Loucy (cell line): ENCODE measurements around the gene RAB11FIP3.

ENCODE experiments used
- H2AFZ ChIP-seq: fragments of 200-600 bp; sonication (generic); 2 replicates; pipeline ENCODE4 v1.6.0; 2016; ENCODE audit warnings: antibody characterized with exemption, mild to moderate bottlenecking, low read length, moderate library complexity
- H3F3A ChIP-seq: fragments of 200-600 bp; 2 replicates; pipeline ENCODE4 v1.6.0; 2016; ENCODE audit warnings: antibody characterized with exemption, low read depth, mild to moderate bottlenecking
- H3K27me3 ChIP-seq: fragments of 200-600 bp; sonication (generic); 2 replicates; pipeline ENCODE4 v1.6.1; 2014; ENCODE audit warnings: low read length, mild to moderate bottlenecking; ENCODE audit not compliant: insufficient read depth, poor library complexity, severe bottlenecking
- H3K36me3 ChIP-seq: fragments of 200-600 bp; sonication (generic); 2 replicates; pipeline ENCODE4 v1.6.1; 2016; ENCODE audit warnings: low read length; ENCODE audit not compliant: insufficient read depth
- H3K4me1 ChIP-seq: fragments of 200-600 bp; sonication (generic); 2 replicates; pipeline ENCODE4 v1.5.1; 2014; ENCODE audit warnings: low read length, mild to moderate bottlenecking; ENCODE audit not compliant: insufficient read depth, poor library complexity, severe bottlenecking
- H3K4me2 ChIP-seq: fragments of 200-600 bp; sonication (generic); 2 replicates; pipeline ENCODE4 v1.6.0; 2014; ENCODE audit warnings: antibody characterized with exemption, low read length, low read depth, mild to moderate bottlenecking; ENCODE audit not compliant: poor library complexity, severe bottlenecking
- H3K4me3 ChIP-seq: fragments of 200-600 bp; sonication (generic); 2 replicates; pipeline ENCODE4 v1.5.1; 2014; ENCODE audit warnings: low read length, mild to moderate bottlenecking, mixed read lengths; ENCODE audit not compliant: poor library complexity, severe bottlenecking
- H3K79me2 ChIP-seq: fragments of 200-600 bp; sonication (generic); 2 replicates; pipeline ENCODE4 v1.6.1; 2014; ENCODE audit warnings: low read length; ENCODE audit not compliant: insufficient read depth
- H3K9ac ChIP-seq: fragments of 200-600 bp; sonication (generic); 2 replicates; pipeline ENCODE4 v1.6.0; 2014; ENCODE audit warnings: mild to moderate bottlenecking, low read depth, low read length, moderate library complexity; ENCODE audit not compliant: poor library complexity, severe bottlenecking
- H3K9me2 ChIP-seq: fragments of 200-600 bp; sonication (generic); replicated peaks from 2 replicates; pipeline ENCODE4 v1.6.1; 2016; ENCODE audit warnings: low read depth, low read length, mixed read lengths
- H3K9me3 ChIP-seq: fragments of 200-600 bp; sonication (generic); 2 replicates; pipeline ENCODE4 v1.6.1; 2014; ENCODE audit warnings: mild to moderate bottlenecking, antibody characterized with exemption, low read length, low read depth; ENCODE audit not compliant: insufficient read depth
- H4K20me1 ChIP-seq: fragments of 200-600 bp; sonication (generic); 2 replicates; pipeline ENCODE4 v1.6.0; 2014; ENCODE audit warnings: antibody characterized with exemption, low read length, mild to moderate bottlenecking; ENCODE audit not compliant: insufficient read depth, poor library complexity, severe bottlenecking
- EZH2phosphoT487 ChIP-seq: fragments of 200-600 bp; IDR thresholded peaks from 2 replicates; pipeline ENCODE4 v1.6.1; 2018; ENCODE audit warnings: antibody characterized with exemption, mild to moderate bottlenecking, moderate library complexity, borderline replicate concordance
- TF ChIP-seq, protein P1 (sequence below): fragments of 200-600 bp; sonication (generic); conservative IDR thresholded peaks from 2 replicates; pipeline ENCODE4 v1.5.1; 2014; ENCODE audit warnings: mild to moderate bottlenecking, antibody characterized with exemption, low read length

Gene RAB11FIP3

DNA sequence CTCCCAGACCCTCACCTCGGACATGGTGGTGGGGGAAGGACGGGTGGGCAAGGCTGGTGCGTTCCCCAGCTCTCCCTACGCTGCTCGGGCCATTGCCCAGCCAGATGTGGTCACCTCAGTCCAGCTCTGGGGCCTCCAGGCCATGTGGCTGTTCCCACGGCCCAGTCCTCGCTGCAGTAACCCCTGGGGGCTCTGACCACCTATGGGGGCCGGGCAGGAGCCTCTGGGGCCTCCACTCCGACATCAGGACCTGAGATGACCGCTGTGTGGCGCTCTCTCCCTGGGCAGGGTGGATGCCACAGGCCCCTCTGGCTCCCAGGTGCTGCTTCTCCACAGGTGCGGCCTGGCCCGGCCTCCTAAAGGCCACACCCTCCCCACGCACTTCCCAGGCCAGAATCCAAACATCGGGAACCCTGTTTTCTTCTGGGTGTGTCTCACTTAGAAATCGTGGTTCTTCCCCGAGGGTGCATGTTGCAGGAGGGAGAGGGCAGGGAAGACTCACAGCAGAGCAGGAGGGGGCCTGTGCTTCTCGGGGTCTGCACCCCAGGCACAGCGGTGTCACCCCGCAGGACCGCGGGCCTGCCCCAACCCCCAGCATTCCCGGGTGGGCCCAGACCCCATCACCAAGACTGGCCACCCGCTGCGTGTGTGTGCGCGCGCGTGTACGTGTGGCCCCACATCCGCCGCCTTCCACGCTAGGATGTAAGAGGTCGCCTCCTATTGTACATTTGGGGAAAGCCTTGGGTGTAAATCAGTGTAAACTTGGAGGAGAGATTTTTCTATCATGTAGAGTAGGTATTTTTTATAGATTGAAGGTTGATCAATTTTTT is 96.1 kb downstream of the RAB11FIP3 start:
- Histone ChIP-seq H3K9me3 (no peaks in the 10 kb centered on the region), H3K9me2 (no peaks in the 10 kb centered on the region), H3K79me2 (peaks cover 2% of the 10 kb centered on the region; the same call in 1 of the 2 replicates), H3K9ac (no peak overlapping the region), H3K4me2 (no peak overlapping the region), H3K4me1 (peaks cover 5% of the 10 kb centered on the region), H2AFZ (no peak overlapping the region), H4K20me1 (no peaks in the 10 kb centered on the region), H3K4me3 (no peak overlapping the region), H3F3A (no peaks in the 10 kb centered on the region), H3K27me3 (no peaks in the 10 kb centered on the region), H3K36me3 (no peaks in the 10 kb centered on the region)
- no peak for TF ChIP-seq EZH2phosphoT487
- TF ChIP-seq, protein P1, sequence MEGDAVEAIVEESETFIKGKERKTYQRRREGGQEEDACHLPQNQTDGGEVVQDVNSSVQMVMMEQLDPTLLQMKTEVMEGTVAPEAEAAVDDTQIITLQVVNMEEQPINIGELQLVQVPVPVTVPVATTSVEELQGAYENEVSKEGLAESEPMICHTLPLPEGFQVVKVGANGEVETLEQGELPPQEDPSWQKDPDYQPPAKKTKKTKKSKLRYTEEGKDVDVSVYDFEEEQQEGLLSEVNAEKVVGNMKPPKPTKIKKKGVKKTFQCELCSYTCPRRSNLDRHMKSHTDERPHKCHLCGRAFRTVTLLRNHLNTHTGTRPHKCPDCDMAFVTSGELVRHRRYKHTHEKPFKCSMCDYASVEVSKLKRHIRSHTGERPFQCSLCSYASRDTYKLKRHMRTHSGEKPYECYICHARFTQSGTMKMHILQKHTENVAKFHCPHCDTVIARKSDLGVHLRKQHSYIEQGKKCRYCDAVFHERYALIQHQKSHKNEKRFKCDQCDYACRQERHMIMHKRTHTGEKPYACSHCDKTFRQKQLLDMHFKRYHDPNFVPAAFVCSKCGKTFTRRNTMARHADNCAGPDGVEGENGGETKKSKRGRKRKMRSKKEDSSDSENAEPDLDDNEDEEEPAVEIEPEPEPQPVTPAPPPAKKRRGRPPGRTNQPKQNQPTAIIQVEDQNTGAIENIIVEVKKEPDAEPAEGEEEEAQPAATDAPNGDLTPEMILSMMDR: no peak

DNA sequence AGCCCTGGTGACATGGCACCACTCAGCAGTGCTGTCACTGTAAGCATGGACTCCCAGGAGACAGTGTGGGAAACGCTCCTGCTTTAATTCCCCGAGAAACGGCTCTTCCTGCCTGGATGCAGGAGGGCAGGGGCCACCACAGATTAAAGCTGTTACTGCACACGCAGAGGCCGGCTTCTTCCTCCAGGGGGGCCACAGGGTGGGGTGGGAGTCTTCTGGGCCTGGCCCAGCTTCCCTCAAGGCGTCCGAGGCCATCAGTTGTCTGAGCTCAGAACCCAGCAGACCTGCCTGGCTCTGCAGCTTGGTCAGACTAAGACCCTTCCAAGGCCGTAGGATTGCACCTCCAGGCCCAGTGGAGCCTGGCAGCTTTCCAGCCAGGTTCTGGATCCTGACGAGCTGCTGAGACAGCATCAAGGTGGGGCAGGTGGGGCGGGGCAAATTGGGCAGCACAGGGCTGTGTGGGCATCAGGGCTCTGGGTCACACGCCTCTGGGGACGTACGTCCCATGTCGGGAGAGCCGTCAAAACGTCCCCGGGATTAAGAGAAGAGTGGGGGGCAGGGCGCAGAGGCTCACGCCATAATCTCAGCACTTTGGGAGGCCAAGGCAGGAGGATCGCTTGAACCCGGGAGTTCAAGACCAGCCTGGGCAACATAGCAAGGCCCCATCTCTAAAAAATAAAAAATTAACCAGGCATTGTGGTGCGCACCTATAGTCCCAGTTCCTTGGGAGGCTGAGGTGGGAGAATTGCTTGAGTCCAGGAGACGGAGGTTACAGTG is 97.1 kb downstream of the RAB11FIP3 start:
- no peak overlapping the region for H3K4me3 ChIP-seq
- H3K36me3 ChIP-seq: no peaks in the 10 kb centered on the region
- no peaks in the 10 kb centered on the region for H3F3A ChIP-seq
- H3K4me2 ChIP-seq: no peak overlapping the region
- no peak overlapping the region for H2AFZ ChIP-seq
- peaks cover 5% of the 10 kb centered on the region for H3K4me1 ChIP-seq
- no peak for TF ChIP-seq EZH2phosphoT487
- TF ChIP-seq, protein P1: no peak
- H3K27me3 ChIP-seq: no peaks in the 10 kb centered on the region
- no peaks in the 10 kb centered on the region for H3K9me3 ChIP-seq
- peaks cover 3% of the 10 kb centered on the region; the same call in 1 of the 2 replicates for H3K79me2 ChIP-seq
- no peaks in the 10 kb centered on the region for H3K9me2 ChIP-seq
- H3K9ac ChIP-seq: no peak overlapping the region
- no peaks in the 10 kb centered on the region for H4K20me1 ChIP-seq

DNA sequence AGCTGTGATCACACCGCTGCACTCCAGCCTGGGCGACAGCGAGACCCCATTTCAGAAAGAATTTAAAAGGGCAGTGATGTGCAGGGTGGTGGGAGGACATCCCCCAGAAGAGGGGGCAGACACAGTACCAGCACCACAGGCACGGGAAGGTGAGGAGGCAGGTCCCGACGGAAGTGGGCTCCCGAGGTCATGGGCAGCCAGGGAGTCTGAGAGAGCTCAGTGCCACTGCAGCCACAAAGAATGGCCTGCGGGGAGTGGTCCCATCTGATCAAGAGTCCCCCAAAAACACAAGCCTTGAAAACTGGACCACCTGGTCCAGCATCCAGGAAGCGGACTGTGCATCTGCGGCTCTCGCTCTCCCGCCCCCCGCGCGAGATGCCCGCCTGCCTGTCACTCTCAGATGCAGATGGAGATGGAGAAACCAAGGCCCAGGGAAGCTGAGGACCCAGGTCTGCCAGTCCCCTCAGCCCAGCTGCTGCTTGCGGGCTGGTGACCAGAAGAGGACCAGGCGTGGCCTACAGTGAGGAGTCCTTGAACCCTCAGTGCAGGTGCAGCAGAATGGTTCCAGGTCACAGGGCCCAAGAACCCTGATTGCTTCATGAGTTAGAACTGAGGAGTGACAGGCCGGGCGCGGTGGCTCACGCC is 97.8 kb downstream of the RAB11FIP3 start:
- no peak overlapping the region for H3K4me3 ChIP-seq
- H3K9ac ChIP-seq: no peak overlapping the region
- H3F3A ChIP-seq: no peaks in the 10 kb centered on the region
- no peaks in the 10 kb centered on the region for H3K9me2 ChIP-seq
- peaks cover 5% of the 10 kb centered on the region for H3K4me1 ChIP-seq
- H2AFZ ChIP-seq: no peak overlapping the region
- no peaks in the 10 kb centered on the region for H4K20me1 ChIP-seq
- H3K36me3 ChIP-seq: no peaks in the 10 kb centered on the region
- no peaks in the 10 kb centered on the region for H3K9me3 ChIP-seq
- H3K4me2 ChIP-seq: no peak overlapping the region
- peaks cover 4% of the 10 kb centered on the region; the same call in 1 of the 2 replicates for H3K79me2 ChIP-seq
- no peak for TF ChIP-seq EZH2phosphoT487
- TF ChIP-seq, protein P1: no peak
- H3K27me3 ChIP-seq: no peaks in the 10 kb centered on the region
